Lower leg skin (tissue), 4 donors: ENCODE data around the gene LMOD1. TPM values are rescaled to one million over a fixed set of nuclear protein-coding genes. Genes with fewer than 3 reads are reported as not detected.

ENCODE experiments used
- DNase-seq, 2 donors: peaks; one replicate each; pipeline ENCODE4 v3.0.0-alpha.2; 2019; ENCODE audit warnings: low spot score in 2 of 2
- H3K4me3 ChIP-seq: fragments of 200-600 bp; sonication (generic); 2 replicates; pipeline ENCODE4 v1.5.1; 2017; ENCODE audit warnings: mild to moderate bottlenecking, low read depth; ENCODE audit not compliant: poor library complexity, severe bottlenecking
- POLR2A ChIP-seq, 2 donors: fragments of 450-650 bp; IDR thresholded peaks; one replicate each; pipeline ENCODE4 v1.6.1; 2016 to 2017; ENCODE audit warnings: antibody characterized with exemption in 2 of 2, mild to moderate bottlenecking in 1 of 2, moderate library complexity in 1 of 2
- WGBS, 2 donors: methylation state at CpG; one replicate each; pipeline ENCODE4 v1.1.5; 2018; 5-methylcytosine and 5-hydroxymethylcytosine counted together
- intact Hi-C: fragments of 100-400 bp; cut with DNase I; formaldehyde crosslinking; loops from one replicate; pipeline ENCODE4 v1.15.0; 2023; ENCODE audit warnings: low total_unique reads
- total RNA-seq, 4 donors: library from RNA; depleted of rRNA; stranded (reverse); fragments of >200 nt; gene quantifications; one replicate each; pipeline ENCODE4 v1.1.0, GENCODE V29; 2016
- TF ChIP-seq, protein P1 (sequence below), 3 donors: fragments of 450-650 bp; IDR thresholded peaks; one replicate each; pipeline ENCODE4 v1.5.1; 2016; ENCODE audit warnings: antibody characterized with exemption in 3 of 3, mild to moderate bottlenecking in 3 of 3, moderate library complexity in 2 of 3

The LMOD1 gene
- total RNA-seq, 4 donors from 2014 or later, result 11.2 to 56.7 (median 23.4) TPM

DNA sequence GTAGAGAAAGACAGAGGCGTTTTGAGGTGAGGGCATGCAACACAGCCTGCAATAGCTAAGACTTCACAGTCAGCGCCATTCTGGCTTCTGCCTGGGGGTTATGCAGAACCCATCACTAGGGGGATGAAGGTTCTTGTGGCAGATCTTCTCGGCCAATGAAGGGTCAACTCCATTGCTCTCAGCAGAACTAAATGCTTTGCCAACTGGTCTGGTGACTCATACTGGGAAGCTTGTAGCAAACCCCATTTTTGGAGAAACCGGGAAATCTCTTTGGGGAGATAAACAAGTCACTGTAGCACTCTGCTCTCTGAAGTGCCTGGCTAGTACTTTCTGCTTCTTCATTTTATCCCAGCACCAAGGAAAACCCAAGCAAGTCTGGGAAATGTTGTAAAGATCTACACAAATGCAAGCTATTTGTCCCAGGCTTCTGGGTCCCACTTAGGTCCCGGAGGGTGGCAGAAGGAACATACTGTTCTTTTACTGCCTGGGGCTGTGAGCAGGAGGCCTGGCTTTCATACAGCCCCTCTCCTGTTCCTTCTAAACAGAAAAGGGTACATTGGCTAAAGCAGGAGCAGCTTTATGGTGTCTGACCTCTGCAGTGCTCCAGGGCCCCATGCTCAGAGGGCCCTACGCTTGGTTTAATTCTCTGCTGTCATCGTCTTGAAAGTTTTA is 28.9 kb downstream of the LMOD1 start:
- H3K4me3 ChIP-seq, result no peak overlapping the region
- intact Hi-C loops, result no loop called here
- DNase-seq, result no peak
- TF ChIP-seq, protein P1, sequence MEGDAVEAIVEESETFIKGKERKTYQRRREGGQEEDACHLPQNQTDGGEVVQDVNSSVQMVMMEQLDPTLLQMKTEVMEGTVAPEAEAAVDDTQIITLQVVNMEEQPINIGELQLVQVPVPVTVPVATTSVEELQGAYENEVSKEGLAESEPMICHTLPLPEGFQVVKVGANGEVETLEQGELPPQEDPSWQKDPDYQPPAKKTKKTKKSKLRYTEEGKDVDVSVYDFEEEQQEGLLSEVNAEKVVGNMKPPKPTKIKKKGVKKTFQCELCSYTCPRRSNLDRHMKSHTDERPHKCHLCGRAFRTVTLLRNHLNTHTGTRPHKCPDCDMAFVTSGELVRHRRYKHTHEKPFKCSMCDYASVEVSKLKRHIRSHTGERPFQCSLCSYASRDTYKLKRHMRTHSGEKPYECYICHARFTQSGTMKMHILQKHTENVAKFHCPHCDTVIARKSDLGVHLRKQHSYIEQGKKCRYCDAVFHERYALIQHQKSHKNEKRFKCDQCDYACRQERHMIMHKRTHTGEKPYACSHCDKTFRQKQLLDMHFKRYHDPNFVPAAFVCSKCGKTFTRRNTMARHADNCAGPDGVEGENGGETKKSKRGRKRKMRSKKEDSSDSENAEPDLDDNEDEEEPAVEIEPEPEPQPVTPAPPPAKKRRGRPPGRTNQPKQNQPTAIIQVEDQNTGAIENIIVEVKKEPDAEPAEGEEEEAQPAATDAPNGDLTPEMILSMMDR (IDR thresholded peaks at IDR 0.05), result no peak
- no peak for TF ChIP-seq POLR2A (IDR thresholded peaks at IDR 0.05)
- WGBS, 2 donors, result 60 to 68% methylated on average over 7 of the region's 7 CpGs

DNA sequence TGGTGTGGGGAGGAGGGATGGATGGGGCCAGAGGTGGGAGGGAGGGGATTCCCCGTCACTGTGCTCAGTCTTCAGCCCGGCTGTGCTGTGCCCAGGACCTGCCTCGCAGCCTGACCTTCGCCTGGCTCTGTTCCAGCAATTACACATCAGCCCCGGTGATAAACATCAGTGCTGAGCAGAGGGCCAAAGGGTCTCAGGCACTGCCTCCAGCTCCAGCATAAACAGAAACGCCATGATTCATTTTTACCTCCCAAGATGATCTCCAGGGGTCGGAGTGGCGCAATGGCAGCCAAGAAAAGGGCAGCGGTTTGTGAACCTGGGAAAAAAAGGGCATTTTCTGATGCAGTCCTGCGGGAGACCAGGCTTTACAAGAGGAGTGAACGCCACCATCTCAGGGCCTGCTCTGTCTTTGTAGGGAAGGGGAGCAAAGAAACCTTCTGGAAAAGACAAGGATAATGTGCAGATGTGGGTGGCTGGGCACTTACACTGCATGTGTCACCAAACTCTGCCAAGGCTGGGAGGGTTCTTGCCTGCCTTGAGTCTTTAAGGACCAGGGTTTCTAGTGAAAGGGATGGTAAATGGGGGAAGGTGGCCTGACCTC is 29.6 kb downstream of the LMOD1 start:
- intact Hi-C loops, result no loop called here
- H3K4me3 ChIP-seq, result no peak overlapping the region
- peak; percentile 66 to 88 for DNase-seq
- TF ChIP-seq, protein P1 (IDR thresholded peaks at IDR 0.05), result no peak
- TF ChIP-seq POLR2A (IDR thresholded peaks at IDR 0.05), result no peak
- WGBS, 2 donors, result 33 to 34% methylated on average over 11 of the region's 11 CpGs

DNA sequence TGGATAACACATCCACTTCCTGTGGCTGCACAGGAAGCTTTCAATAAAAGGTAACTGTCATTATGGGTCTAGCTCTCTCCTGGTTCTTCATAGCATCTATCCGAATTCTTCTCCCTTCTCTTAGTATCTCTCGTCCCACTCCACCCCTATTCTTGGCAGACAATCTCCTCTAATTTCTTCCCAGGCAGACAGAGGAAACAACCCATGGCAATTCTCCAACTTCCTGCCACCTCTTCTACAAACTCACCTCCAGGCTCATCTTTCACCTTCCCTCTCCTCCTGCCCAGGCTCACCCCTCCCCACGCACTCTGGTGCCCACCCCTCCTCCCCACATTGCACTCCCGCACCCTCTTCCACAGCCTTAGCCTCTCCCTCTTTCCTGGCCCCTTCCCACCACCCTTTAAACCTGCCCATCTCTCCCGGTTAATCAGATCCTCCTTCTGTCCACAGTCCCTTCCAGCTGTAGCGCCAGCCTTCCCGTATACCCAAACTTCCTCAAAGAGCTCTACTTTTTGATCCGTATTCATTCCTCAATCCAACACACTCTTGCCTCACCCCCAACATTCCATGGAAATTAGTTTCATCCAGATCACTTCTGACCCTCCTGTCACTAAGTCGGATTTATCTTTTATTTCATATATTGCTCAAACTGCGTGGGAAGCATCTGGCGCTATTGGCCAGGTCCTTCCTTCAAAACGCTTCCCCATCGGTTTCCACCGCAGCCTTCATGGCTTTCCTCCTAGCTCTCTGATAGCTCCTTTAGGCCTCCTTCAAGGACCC is 31.7 kb downstream of the LMOD1 start:
- WGBS, 2 donors, result 61 to 63% methylated on average over 13 to 14 of the region's 14 CpGs
- intact Hi-C loops, result no loop called here
- DNase-seq, result no peak
- no peak overlapping the region for H3K4me3 ChIP-seq
- no peak for TF ChIP-seq POLR2A (IDR thresholded peaks at IDR 0.05)

DNA sequence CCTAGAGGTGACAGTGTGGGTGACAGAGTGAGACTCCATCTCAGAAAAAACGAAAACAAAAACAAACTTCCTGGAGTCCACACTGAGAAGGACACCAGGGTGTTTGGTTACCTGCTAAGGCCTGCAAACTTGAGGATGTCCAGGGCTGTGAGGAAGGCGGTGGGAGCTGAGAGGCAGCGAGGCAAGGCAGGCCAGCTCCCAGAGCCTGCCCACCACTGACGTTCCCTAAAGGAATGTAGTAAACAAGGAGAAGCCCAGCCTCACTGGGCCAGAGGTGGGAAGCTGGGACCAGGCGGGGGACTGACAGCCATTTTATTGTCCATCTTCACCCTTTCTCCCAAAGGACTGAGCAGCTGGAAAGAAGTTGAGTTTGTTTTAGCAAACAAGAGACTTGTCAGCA is 33.5 kb downstream of the LMOD1 start:
- intact Hi-C loops, result no loop called here
- DNase-seq, result no peak
- H3K4me3 ChIP-seq, result no peak overlapping the region
- no peak for TF ChIP-seq POLR2A (IDR thresholded peaks at IDR 0.05)
- TF ChIP-seq, protein P1 (IDR thresholded peaks at IDR 0.05), result no peak
- 77% methylated on average over 5 of the region's 5 CpGs for WGBS, 2 donors

DNA sequence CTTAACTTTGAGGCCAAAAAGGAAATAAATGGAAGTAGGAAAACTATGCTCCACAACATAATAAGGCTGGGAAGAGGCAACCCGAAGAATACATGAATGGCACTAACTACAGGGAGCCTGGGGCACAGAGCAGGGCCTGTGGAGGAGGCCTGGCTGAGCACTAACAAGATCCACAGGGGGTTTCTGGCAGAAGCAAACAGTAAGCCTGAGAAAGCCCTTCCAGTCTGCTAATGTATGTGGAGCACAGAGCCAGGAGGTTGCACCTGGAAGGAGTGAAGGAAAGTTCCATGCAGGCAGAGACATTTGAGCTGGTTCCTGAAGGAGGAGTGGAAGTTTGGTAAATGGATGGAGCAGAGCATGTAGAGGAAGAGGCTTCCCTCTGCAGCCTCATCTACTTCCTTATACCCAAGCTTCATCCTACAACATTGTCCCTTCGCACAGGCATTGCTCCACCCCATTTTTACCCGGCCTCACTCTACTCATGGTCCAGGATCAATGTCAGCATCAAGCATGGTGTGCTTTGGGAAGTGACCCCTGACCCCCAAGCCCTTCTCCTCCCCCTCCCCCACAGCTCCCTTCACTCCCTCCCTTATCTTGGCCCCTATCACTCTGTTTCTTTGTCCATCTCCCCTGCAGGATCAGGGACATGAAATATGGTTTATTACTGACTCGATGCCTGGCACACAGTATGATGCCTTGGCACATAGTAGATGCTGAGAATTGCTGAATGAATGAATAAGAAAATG is 34.3 kb downstream of the LMOD1 start:
- 79 to 80% methylated on average over 4 of the region's 4 CpGs for WGBS, 2 donors
- H3K4me3 ChIP-seq, result no peak overlapping the region
- intact Hi-C loops, result no loop called here
- DNase-seq, result no peak
- no peak for TF ChIP-seq POLR2A (IDR thresholded peaks at IDR 0.05)
- TF ChIP-seq, protein P1 (IDR thresholded peaks at IDR 0.05), result no peak

DNA sequence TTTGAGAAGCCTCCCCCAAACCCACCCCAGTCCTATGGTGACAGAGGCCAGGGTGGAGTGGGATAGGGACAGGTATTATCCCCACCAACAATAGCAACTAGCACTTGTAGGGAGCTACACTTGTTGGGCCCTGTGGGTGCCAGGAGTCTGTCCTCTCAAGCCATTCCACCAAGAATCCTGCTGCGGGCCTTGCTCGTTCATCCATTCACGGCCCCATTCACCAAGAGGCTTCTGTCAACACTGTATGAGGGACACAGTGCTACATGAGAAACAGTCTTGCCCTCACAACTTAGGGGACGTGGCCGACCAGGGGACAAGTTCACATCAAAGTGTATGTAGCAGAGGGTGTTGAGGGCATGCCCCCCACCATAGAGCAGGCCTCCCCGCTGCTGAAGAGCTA is 38.7 kb downstream of the LMOD1 start:
- intact Hi-C loops, result no loop called here
- DNase-seq, result no peak
- H3K4me3 ChIP-seq, result no peak overlapping the region
- 92 to 95% methylated on average over 6 of the region's 6 CpGs for WGBS, 2 donors
- TF ChIP-seq, protein P1 (IDR thresholded peaks at IDR 0.05), result no peak
- TF ChIP-seq POLR2A (IDR thresholded peaks at IDR 0.05), result no peak
